ENCODE data around the gene ENTPD6. TPM values are rescaled to one million over a fixed set of nuclear protein-coding genes. Genes with fewer than 3 reads are reported as not detected.

Gene ENTPD6
- polyA plus RNA-seq, 1 donor from 2014 or later: 143 TPM

DNA sequence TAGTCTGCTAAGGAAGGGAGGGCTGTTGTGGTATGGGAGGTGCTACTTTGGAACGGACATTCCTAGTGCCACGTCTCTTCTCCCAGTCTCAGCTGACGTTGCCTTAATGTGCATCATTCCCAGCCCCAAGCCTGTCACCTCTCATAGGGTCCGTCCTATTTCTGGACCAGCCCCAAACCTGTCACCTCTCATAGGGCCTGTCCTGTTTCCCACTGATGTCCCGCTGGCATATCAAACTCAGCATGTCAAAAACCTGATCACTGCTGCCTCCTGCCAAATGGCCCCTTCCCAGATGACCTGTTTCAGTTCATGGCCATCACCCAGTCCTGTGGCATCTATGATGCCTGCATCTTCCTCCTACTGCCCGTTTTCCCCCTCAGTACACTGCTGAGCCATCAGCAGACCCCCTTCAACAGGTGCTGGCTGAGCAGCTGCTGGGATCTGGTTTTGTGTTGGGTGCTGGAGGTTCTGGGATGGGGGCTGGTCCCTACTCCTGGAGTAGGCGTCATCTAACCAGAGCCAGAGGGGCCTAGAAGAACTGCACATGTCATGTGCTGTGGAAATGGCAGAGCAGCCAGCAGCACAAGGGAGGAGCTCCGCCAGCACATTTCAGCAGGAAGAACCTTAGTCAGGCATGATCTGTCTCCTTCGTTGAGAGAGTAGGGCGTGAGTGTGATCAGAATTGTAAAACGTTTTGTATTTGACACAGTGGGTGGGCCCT is 3.3 kb downstream of the ENTPD6 start:
- H2AFZ ChIP-seq (ENCODE audit: low read depth, low read length): no peak overlapping the region
- no peaks in the 10 kb centered on the region for H3K27me3 ChIP-seq (ENCODE audit: insufficient read depth, low read depth, low read length)
- H3F3A ChIP-seq (ENCODE audit: insufficient read depth, low read length, poor library complexity, severe bottlenecking): no peaks in the 10 kb centered on the region
- peak overlapping the region; percentile 26 for H3K4me3 ChIP-seq (ENCODE audit: low read length)
- H3K79me2 ChIP-seq (replicated peaks; ENCODE audit: insufficient read depth, low read length): peaks cover 34% of the 10 kb centered on the region
- TF ChIP-seq MXI1 (conservative IDR thresholded peaks at IDR 0.05; ENCODE audit: poor library complexity, severe bottlenecking): no peak
- no peak for TF ChIP-seq EP300 (conservative IDR thresholded peaks at IDR 0.05; ENCODE audit: poor library complexity, severe bottlenecking)
- no peak for TF ChIP-seq SMC3 (conservative IDR thresholded peaks at IDR 0.05; ENCODE audit: poor library complexity)
- no peak for TF ChIP-seq POLR2AphosphoS5 (IDR thresholded peaks at IDR 0.05)
- no peak for TF ChIP-seq RAD21 (conservative IDR thresholded peaks at IDR 0.05)
- TF ChIP-seq, protein P1, sequence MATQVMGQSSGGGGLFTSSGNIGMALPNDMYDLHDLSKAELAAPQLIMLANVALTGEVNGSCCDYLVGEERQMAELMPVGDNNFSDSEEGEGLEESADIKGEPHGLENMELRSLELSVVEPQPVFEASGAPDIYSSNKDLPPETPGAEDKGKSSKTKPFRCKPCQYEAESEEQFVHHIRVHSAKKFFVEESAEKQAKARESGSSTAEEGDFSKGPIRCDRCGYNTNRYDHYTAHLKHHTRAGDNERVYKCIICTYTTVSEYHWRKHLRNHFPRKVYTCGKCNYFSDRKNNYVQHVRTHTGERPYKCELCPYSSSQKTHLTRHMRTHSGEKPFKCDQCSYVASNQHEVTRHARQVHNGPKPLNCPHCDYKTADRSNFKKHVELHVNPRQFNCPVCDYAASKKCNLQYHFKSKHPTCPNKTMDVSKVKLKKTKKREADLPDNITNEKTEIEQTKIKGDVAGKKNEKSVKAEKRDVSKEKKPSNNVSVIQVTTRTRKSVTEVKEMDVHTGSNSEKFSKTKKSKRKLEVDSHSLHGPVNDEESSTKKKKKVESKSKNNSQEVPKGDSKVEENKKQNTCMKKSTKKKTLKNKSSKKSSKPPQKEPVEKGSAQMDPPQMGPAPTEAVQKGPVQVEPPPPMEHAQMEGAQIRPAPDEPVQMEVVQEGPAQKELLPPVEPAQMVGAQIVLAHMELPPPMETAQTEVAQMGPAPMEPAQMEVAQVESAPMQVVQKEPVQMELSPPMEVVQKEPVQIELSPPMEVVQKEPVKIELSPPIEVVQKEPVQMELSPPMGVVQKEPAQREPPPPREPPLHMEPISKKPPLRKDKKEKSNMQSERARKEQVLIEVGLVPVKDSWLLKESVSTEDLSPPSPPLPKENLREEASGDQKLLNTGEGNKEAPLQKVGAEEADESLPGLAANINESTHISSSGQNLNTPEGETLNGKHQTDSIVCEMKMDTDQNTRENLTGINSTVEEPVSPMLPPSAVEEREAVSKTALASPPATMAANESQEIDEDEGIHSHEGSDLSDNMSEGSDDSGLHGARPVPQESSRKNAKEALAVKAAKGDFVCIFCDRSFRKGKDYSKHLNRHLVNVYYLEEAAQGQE (IDR thresholded peaks at IDR 0.05; ENCODE audit: borderline replicate concordance): no peak
- TF ChIP-seq EZH2 (IDR thresholded peaks at IDR 0.05; ENCODE audit: borderline replicate concordance, insufficient read depth, low read length, poor library complexity, severe bottlenecking): no peak
- TF ChIP-seq, protein P2, sequence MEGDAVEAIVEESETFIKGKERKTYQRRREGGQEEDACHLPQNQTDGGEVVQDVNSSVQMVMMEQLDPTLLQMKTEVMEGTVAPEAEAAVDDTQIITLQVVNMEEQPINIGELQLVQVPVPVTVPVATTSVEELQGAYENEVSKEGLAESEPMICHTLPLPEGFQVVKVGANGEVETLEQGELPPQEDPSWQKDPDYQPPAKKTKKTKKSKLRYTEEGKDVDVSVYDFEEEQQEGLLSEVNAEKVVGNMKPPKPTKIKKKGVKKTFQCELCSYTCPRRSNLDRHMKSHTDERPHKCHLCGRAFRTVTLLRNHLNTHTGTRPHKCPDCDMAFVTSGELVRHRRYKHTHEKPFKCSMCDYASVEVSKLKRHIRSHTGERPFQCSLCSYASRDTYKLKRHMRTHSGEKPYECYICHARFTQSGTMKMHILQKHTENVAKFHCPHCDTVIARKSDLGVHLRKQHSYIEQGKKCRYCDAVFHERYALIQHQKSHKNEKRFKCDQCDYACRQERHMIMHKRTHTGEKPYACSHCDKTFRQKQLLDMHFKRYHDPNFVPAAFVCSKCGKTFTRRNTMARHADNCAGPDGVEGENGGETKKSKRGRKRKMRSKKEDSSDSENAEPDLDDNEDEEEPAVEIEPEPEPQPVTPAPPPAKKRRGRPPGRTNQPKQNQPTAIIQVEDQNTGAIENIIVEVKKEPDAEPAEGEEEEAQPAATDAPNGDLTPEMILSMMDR (IDR thresholded peaks at IDR 0.05; ENCODE audit: poor library complexity, severe bottlenecking): no peak
- no peak for TF ChIP-seq TAF1 (IDR thresholded peaks at IDR 0.05; ENCODE audit: low read depth)
- H3K27ac ChIP-seq (ENCODE audit: low read length): no peak overlapping the region
- no peaks in the 10 kb centered on the region for H3K36me3 ChIP-seq (ENCODE audit: insufficient read depth, low read length)
- H4K20me1 ChIP-seq (ENCODE audit: insufficient read depth): no peaks in the 10 kb centered on the region
- no peaks in the 10 kb centered on the region for H3K9me2 ChIP-seq (ENCODE audit: insufficient read depth, low read length)
- no peak overlapping the region for H3K9ac ChIP-seq (ENCODE audit: low read length)
- H3K9me3 ChIP-seq (ENCODE audit: low read length): no peaks in the 10 kb centered on the region
- H3K4me2 ChIP-seq (ENCODE audit: low read length): no peak overlapping the region

DNA sequence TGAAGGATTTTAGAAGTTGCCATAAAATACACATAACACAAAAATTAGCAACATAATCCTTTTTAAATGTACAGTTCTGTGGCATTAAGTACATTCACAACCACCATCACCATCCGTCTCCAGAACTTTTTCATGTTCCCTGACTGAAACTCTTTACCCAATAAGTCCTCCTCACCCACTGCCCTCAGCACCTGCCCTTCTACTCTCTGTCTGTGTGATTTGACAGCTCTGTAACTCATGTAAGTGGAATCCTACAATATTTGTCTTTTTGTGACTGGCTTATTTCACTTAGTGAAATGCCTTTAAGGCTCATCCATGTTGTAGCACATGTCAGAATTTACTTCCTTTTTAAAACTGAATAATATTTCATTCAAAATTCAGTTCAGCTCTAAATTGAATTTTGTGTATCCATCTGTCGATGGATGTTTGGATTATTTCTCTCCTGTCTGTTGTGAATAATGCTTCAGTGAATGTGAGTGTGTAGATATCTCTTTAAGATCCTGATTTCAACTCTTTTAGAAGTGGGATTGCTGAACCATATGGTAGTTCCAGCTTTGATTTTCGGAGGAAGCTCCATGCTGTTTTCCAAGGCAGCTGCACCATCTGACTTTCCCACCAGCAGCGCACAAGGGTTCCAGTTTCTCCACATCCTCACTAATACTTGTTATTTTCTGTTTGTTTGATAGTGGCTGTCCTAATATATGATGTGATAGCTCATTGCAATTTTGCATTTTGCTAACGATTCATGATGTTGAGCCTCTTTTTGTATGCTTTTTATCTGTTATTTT is 4.2 kb downstream of the ENTPD6 start:
- Histone ChIP-seq H3K9me3 (ENCODE audit: low read length) (no peaks in the 10 kb centered on the region), H3K27me3 (ENCODE audit: insufficient read depth, low read depth, low read length) (no peaks in the 10 kb centered on the region), H3F3A (ENCODE audit: insufficient read depth, low read length, poor library complexity, severe bottlenecking) (no peaks in the 10 kb centered on the region), H3K9ac (ENCODE audit: low read length) (no peak overlapping the region), H3K79me2 (replicated peaks; ENCODE audit: insufficient read depth, low read length) (peaks cover 34% of the 10 kb centered on the region), H3K4me2 (ENCODE audit: low read length) (no peak overlapping the region), H3K36me3 (ENCODE audit: insufficient read depth, low read length) (no peaks in the 10 kb centered on the region), H3K9me2 (ENCODE audit: insufficient read depth, low read length) (no peaks in the 10 kb centered on the region), H3K4me3 (ENCODE audit: low read length) (peak overlapping the region; percentile 26), H2AFZ (ENCODE audit: low read depth, low read length) (no peak overlapping the region), H3K27ac (ENCODE audit: low read length) (no peak overlapping the region), H4K20me1 (ENCODE audit: insufficient read depth) (no peaks in the 10 kb centered on the region)
- no peak for TF ChIP-seq POLR2AphosphoS5 (IDR thresholded peaks at IDR 0.05)
- TF ChIP-seq RAD21 (conservative IDR thresholded peaks at IDR 0.05): no peak
- TF ChIP-seq TAF1 (IDR thresholded peaks at IDR 0.05; ENCODE audit: low read depth): no peak
- TF ChIP-seq, protein P1 (IDR thresholded peaks at IDR 0.05; ENCODE audit: borderline replicate concordance): no peak
- no peak for TF ChIP-seq MXI1 (conservative IDR thresholded peaks at IDR 0.05; ENCODE audit: poor library complexity, severe bottlenecking)
- TF ChIP-seq SMC3 (conservative IDR thresholded peaks at IDR 0.05; ENCODE audit: poor library complexity): no peak
- no peak for TF ChIP-seq EP300 (conservative IDR thresholded peaks at IDR 0.05; ENCODE audit: poor library complexity, severe bottlenecking)
- TF ChIP-seq EZH2 (IDR thresholded peaks at IDR 0.05; ENCODE audit: borderline replicate concordance, insufficient read depth, low read length, poor library complexity, severe bottlenecking): no peak
- TF ChIP-seq, protein P2 (IDR thresholded peaks at IDR 0.05; ENCODE audit: poor library complexity, severe bottlenecking): no peak
